ENCODE results near the gene CHCHD4. TPM values are rescaled to one million over a fixed set of nuclear protein-coding genes. Genes with fewer than 3 reads are reported as not detected.

Gene CHCHD4
- polyA plus RNA-seq, 1 donor from 2014 or later: 24.6 TPM

DNA sequence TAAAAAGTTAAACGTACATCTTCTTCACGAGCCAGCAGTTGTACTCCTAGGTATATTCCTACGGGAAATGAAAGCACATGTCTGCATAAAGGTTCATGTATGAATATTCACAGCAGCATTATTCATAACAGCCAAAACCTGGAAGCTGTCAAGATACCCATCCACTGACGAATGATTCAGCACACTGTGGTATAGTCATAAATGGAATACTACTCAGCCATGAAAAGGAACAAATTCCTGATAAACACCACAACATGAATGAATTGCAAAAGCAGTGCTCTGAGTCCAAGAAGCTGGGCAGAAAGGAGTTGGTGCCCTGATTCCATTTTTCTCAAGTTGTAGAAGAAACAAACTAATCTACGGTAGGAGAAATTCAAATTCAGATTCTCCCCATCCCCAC lies 4.1 kb upstream of the CHCHD4 start:
- TF ChIP-seq POLR2AphosphoS5 (IDR thresholded peaks at IDR 0.05): no peak
- no peak for TF ChIP-seq EZH2 (IDR thresholded peaks at IDR 0.05; ENCODE audit: borderline replicate concordance, insufficient read depth, low read length, poor library complexity, severe bottlenecking)
- TF ChIP-seq REST (IDR thresholded peaks at IDR 0.05; ENCODE audit: borderline replicate concordance): no peak
- TF ChIP-seq EP300 (conservative IDR thresholded peaks at IDR 0.05; ENCODE audit: poor library complexity, severe bottlenecking): no peak
- TF ChIP-seq, protein P1, sequence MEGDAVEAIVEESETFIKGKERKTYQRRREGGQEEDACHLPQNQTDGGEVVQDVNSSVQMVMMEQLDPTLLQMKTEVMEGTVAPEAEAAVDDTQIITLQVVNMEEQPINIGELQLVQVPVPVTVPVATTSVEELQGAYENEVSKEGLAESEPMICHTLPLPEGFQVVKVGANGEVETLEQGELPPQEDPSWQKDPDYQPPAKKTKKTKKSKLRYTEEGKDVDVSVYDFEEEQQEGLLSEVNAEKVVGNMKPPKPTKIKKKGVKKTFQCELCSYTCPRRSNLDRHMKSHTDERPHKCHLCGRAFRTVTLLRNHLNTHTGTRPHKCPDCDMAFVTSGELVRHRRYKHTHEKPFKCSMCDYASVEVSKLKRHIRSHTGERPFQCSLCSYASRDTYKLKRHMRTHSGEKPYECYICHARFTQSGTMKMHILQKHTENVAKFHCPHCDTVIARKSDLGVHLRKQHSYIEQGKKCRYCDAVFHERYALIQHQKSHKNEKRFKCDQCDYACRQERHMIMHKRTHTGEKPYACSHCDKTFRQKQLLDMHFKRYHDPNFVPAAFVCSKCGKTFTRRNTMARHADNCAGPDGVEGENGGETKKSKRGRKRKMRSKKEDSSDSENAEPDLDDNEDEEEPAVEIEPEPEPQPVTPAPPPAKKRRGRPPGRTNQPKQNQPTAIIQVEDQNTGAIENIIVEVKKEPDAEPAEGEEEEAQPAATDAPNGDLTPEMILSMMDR (IDR thresholded peaks at IDR 0.05; ENCODE audit: poor library complexity, severe bottlenecking): no peak
- TF ChIP-seq MXI1 (conservative IDR thresholded peaks at IDR 0.05; ENCODE audit: poor library complexity, severe bottlenecking): no peak
- no peak for TF ChIP-seq SMC3 (conservative IDR thresholded peaks at IDR 0.05; ENCODE audit: poor library complexity)
- H3K36me3 ChIP-seq (ENCODE audit: insufficient read depth, low read length): peaks cover 9% of the 10 kb centered on the region
- H3K4me3 ChIP-seq (ENCODE audit: low read length): no peak overlapping the region

DNA sequence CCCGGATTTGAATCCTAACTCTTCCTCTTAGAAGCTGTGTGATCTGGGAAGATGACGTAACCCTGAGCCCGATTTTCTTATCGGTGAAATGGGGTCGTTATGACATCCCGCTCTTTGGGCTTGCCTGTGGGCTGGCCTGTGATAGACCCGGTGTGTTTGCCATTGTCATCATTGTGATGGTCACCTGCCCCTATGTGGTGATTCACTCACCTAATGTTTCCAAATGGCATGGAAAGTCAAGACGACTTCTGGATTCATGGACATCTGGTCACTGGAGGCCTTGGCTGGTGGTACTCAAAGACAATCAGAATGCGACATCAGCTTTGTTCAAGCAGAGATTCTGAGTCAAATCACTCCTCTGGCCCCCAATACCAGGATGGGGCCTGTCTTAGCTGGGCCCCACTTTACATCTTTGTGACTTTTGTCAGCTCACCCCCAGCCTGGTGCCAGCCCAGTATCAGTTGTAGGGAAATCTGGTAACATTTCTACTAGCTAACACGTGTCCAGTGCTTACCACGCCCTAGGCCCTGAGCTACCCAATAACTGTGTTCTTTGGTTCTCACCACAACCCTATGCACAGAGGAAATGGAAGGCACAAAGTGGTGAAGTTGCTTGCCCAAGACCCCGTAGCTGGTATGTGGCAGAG lies 3.0 kb upstream of the CHCHD4 start:
- no peak overlapping the region for H2AFZ ChIP-seq (ENCODE audit: low read depth, low read length)
- no peaks in the 10 kb centered on the region for H3F3A ChIP-seq (ENCODE audit: insufficient read depth, low read length, poor library complexity, severe bottlenecking)
- TF ChIP-seq REST (IDR thresholded peaks at IDR 0.05; ENCODE audit: borderline replicate concordance) (no peak), EZH2 (IDR thresholded peaks at IDR 0.05; ENCODE audit: borderline replicate concordance, insufficient read depth, low read length, poor library complexity, severe bottlenecking) (no peak), MXI1 (conservative IDR thresholded peaks at IDR 0.05; ENCODE audit: poor library complexity, severe bottlenecking) (no peak), TAF1 (IDR thresholded peaks at IDR 0.05; ENCODE audit: low read depth) (no peak), POLR2AphosphoS5 (IDR thresholded peaks at IDR 0.05) (no peak), SMC3 (conservative IDR thresholded peaks at IDR 0.05; ENCODE audit: poor library complexity) (no peak), RAD21 (conservative IDR thresholded peaks at IDR 0.05) (no peak), EP300 (conservative IDR thresholded peaks at IDR 0.05; ENCODE audit: poor library complexity, severe bottlenecking) (no peak)
- TF ChIP-seq, protein P1 (IDR thresholded peaks at IDR 0.05; ENCODE audit: poor library complexity, severe bottlenecking): no peak
- no peak overlapping the region for H3K27ac ChIP-seq (ENCODE audit: low read length)
- peak overlapping the region; percentile 96 for H3K4me3 ChIP-seq (ENCODE audit: low read length)
- H3K4me2 ChIP-seq (ENCODE audit: low read length): no peak overlapping the region
- H4K20me1 ChIP-seq (ENCODE audit: insufficient read depth): no peaks in the 10 kb centered on the region
- H3K9ac ChIP-seq (ENCODE audit: low read length): no peak overlapping the region
- no peaks in the 10 kb centered on the region for H3K9me2 ChIP-seq (ENCODE audit: insufficient read depth, low read length)
- no peaks in the 10 kb centered on the region for H3K27me3 ChIP-seq (ENCODE audit: insufficient read depth, low read depth, low read length)
- no peaks in the 10 kb centered on the region for H3K9me3 ChIP-seq (ENCODE audit: low read length)
- H3K79me2 ChIP-seq (replicated peaks; ENCODE audit: insufficient read depth, low read length): peaks cover 37% of the 10 kb centered on the region
- H3K36me3 ChIP-seq (ENCODE audit: insufficient read depth, low read length): peaks cover 9% of the 10 kb centered on the region

More for the DNA sequence above, 4.1 kb upstream of the CHCHD4 start:
- Histone ChIP-seq H3K79me2 (replicated peaks; ENCODE audit: insufficient read depth, low read length) (peaks cover 37% of the 10 kb centered on the region), H3K9me2 (ENCODE audit: insufficient read depth, low read length) (no peaks in the 10 kb centered on the region), H4K20me1 (ENCODE audit: insufficient read depth) (no peaks in the 10 kb centered on the region), H3K4me2 (ENCODE audit: low read length) (no peak overlapping the region), H3K9ac (ENCODE audit: low read length) (no peak overlapping the region), H3K27ac (ENCODE audit: low read length) (no peak overlapping the region), H3K27me3 (ENCODE audit: insufficient read depth, low read depth, low read length) (no peaks in the 10 kb centered on the region), H3F3A (ENCODE audit: insufficient read depth, low read length, poor library complexity, severe bottlenecking) (no peaks in the 10 kb centered on the region), H2AFZ (ENCODE audit: low read depth, low read length) (no peak overlapping the region), H3K9me3 (ENCODE audit: low read length) (no peaks in the 10 kb centered on the region)

Data from neural cell (in vitro differentiated cells).